ENCODE measurements around the gene TROAP.

DNA sequence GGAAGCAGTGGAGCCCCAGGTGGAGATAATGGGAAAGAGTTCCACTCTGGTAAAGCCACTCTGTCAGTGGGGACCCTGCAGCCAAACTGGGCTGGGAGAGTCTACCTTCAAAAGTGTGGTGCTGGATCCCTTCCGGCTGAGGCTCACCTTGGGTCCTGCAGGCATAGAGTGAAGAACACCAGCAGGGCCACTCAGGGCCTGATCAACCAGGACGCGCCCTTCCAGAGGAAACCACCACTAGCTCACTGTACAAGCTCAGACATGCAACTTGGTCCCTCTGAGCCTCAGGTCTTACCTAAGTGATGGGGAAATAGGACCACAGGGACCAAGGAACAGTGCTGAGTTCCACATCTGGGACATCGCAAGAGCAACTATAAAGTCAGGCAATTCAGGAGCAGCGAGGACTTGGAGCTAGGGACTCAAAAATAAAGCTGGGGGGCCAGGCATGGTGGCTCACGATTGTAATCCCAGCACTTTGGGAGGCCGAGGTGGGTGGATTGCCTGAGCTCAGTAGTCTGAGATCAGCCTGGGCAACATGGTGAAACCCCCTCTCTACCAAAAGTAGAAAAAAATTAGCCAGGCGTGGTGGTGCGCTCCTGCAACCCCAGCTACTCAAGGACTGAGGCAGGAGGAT lies 34.0 kb upstream of the TROAP start:
- TF ChIP-seq, protein P1, sequence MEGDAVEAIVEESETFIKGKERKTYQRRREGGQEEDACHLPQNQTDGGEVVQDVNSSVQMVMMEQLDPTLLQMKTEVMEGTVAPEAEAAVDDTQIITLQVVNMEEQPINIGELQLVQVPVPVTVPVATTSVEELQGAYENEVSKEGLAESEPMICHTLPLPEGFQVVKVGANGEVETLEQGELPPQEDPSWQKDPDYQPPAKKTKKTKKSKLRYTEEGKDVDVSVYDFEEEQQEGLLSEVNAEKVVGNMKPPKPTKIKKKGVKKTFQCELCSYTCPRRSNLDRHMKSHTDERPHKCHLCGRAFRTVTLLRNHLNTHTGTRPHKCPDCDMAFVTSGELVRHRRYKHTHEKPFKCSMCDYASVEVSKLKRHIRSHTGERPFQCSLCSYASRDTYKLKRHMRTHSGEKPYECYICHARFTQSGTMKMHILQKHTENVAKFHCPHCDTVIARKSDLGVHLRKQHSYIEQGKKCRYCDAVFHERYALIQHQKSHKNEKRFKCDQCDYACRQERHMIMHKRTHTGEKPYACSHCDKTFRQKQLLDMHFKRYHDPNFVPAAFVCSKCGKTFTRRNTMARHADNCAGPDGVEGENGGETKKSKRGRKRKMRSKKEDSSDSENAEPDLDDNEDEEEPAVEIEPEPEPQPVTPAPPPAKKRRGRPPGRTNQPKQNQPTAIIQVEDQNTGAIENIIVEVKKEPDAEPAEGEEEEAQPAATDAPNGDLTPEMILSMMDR (IDR thresholded peaks at IDR 0.05): no peak
- no peak for TF ChIP-seq POLR2A (IDR thresholded peaks at IDR 0.05)

Measured in lower leg skin (tissue), 3 donors.